Ishikawa (cell line): ENCODE data around the gene SLC7A11.

Experiments
- CEBPB ChIP-seq: IDR thresholded peaks from 2 replicates; pipeline ENCODE4 v1.6.1; 2012
- CREB1 ChIP-seq: IDR thresholded peaks from 2 replicates; pipeline ENCODE4 v1.6.1; 2012; ENCODE audit warnings: low read depth
- EGR1 ChIP-seq: IDR thresholded peaks from 2 replicates; pipeline ENCODE4 v1.6.1; 2012
- EP300 ChIP-seq: IDR thresholded peaks from 2 replicates; pipeline ENCODE4 v1.6.1; 2012; ENCODE audit warnings: borderline replicate concordance
- FOXM1 ChIP-seq: IDR thresholded peaks from 2 replicates; pipeline ENCODE4 v1.6.1; 2012; ENCODE audit warnings: low read depth, borderline replicate concordance
- NFIC ChIP-seq: IDR thresholded peaks from 2 replicates; pipeline ENCODE4 v1.6.1; 2012
- RAD21 ChIP-seq: IDR thresholded peaks from 2 replicates; pipeline ENCODE4 v1.6.1; 2012; ENCODE audit warnings: low read depth
- REST ChIP-seq: IDR thresholded peaks from 2 replicates; pipeline ENCODE4 v1.6.1; 2012; ENCODE audit warnings: low read depth, mild to moderate bottlenecking
- TAF1 ChIP-seq: IDR thresholded peaks from 2 replicates; pipeline ENCODE4 v1.6.1; 2012; ENCODE audit warnings: low read depth, mild to moderate bottlenecking
- TCF12 ChIP-seq: IDR thresholded peaks from 2 replicates; pipeline ENCODE4 v1.6.1; 2012; ENCODE audit warnings: low read depth
- TEAD4 ChIP-seq: IDR thresholded peaks from 2 replicates; pipeline ENCODE4 v1.6.1; 2012
- USF1 ChIP-seq: IDR thresholded peaks from 2 replicates; pipeline ENCODE4 v1.6.1; 2012
- YY1 ChIP-seq: IDR thresholded peaks from 2 replicates; pipeline ENCODE4 v1.6.1; 2012; ENCODE audit warnings: low read depth
- TF ChIP-seq, protein P1 (sequence below): IDR thresholded peaks from 2 replicates; pipeline ENCODE4 v1.6.1; 2012

GRCh38 chr4:138225477-138225876 is 16.7 kb downstream of the SLC7A11 start:
- no peak for TF ChIP-seq FOXM1
- TF ChIP-seq USF1, result no peak
- TF ChIP-seq, protein P1, sequence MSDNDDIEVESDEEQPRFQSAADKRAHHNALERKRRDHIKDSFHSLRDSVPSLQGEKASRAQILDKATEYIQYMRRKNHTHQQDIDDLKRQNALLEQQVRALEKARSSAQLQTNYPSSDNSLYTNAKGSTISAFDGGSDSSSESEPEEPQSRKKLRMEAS, result no peak
- TF ChIP-seq CEBPB, result no peak
- no peak for TF ChIP-seq REST
- TF ChIP-seq EP300, result no peak
- TF ChIP-seq NFIC, result no peak
- TF ChIP-seq EGR1, result no peak
- TF ChIP-seq RAD21, result no peak
- TF ChIP-seq CREB1, result no peak
- TF ChIP-seq YY1, result no peak
- no peak for TF ChIP-seq TAF1
- no peak for TF ChIP-seq TCF12
- no peak for TF ChIP-seq TEAD4
